Measurements from ENCODE around the gene ARAP3. TPM values are rescaled to one million over a fixed set of nuclear protein-coding genes. Genes with fewer than 3 reads are reported as not detected.
"Not testable (repeated sequence)": the region's sequence is repeated elsewhere in the genome, so short reads cannot be mapped to it uniquely, and the experiment has no call there.

ARAP3 gene, protein sequence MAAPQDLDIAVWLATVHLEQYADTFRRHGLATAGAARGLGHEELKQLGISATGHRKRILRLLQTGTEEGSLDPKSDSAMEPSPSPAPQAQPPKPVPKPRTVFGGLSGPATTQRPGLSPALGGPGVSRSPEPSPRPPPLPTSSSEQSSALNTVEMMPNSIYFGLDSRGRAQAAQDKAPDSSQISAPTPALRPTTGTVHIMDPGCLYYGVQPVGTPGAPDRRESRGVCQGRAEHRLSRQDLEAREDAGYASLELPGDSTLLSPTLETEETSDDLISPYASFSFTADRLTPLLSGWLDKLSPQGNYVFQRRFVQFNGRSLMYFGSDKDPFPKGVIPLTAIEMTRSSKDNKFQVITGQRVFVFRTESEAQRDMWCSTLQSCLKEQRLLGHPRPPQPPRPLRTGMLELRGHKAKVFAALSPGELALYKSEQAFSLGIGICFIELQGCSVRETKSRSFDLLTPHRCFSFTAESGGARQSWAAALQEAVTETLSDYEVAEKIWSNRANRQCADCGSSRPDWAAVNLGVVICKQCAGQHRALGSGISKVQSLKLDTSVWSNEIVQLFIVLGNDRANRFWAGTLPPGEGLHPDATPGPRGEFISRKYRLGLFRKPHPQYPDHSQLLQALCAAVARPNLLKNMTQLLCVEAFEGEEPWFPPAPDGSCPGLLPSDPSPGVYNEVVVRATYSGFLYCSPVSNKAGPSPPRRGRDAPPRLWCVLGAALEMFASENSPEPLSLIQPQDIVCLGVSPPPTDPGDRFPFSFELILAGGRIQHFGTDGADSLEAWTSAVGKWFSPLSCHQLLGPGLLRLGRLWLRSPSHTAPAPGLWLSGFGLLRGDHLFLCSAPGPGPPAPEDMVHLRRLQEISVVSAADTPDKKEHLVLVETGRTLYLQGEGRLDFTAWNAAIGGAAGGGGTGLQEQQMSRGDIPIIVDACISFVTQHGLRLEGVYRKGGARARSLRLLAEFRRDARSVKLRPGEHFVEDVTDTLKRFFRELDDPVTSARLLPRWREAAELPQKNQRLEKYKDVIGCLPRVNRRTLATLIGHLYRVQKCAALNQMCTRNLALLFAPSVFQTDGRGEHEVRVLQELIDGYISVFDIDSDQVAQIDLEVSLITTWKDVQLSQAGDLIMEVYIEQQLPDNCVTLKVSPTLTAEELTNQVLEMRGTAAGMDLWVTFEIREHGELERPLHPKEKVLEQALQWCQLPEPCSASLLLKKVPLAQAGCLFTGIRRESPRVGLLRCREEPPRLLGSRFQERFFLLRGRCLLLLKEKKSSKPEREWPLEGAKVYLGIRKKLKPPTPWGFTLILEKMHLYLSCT (N-terminal part only)
- total RNA-seq = 10 to 100 TPM in 1 of 2 donors, 1 to 10 TPM in 1; 7.1 to 19.6 TPM

- ATAC-seq (replicated peaks) = peak; percentile 88
- peaks cover 3% of the 10 kb centered on the region for H3K27me3 Mint-ChIP-seq
- peak within 1 kb of the TSS; percentile 87 for H3K27ac Mint-ChIP-seq
Measured at GRCh38 chr5:141681695-141682641, at the start of gene ARAP3. Gene ARAP3 (minus strand): TSS chr5:141682230. CDS start chr5:141680486, 1,744 bp downstream.

GRCh38 chr5:141729387-141730006, 47.5 kb upstream of the ARAP3 start:
- Mint-ChIP-seq H3K9me3 (no peaks in the 10 kb centered on the region), H3K27me3 (peaks cover 24% of the 10 kb centered on the region), H3K36me3 (ENCODE audit: low read depth) (no peaks in the 10 kb centered on the region), H3K4me1 (no peaks in the 10 kb centered on the region), H3K27ac (no peak overlapping the region), H3K4me3 (no peak overlapping the region)
- ATAC-seq (replicated peaks) = no peak

More at GRCh38 chr5:141681695-141682641, at the start of gene ARAP3:
- peaks cover 12% of the 10 kb centered on the region for H3K4me1 Mint-ChIP-seq
- H3K36me3 Mint-ChIP-seq (ENCODE audit: low read depth) = no peaks in the 10 kb centered on the region
- H3K4me3 Mint-ChIP-seq = peak within 1 kb of the TSS; percentile 86
- H3K9me3 Mint-ChIP-seq = no peaks in the 10 kb centered on the region

DNA sequence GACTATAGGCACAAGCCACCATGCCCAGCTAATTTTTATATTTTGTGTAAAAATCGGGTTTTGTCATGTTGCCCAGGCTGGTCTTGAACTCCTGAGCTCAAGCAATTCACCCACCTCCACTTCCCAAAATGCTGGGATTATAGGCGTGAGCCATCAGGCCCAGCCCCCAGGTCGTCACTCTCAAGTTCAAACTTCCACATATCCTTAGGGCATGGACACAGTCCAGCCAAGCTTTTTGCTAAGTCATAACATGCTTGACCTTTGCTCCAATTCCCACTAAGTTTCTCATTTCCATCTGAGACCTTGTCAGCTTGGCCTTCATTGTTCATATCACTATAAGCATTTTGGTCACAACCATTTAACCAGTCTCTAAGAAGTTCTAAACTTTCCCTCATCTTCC, 43.9 kb upstream of the ARAP3 start:
- no peak overlapping the region for H3K27ac Mint-ChIP-seq
- H3K4me1 Mint-ChIP-seq = no peaks in the 10 kb centered on the region
- no peak overlapping the region for H3K4me3 Mint-ChIP-seq
- H3K27me3 Mint-ChIP-seq = peaks cover 11% of the 10 kb centered on the region
- ATAC-seq (replicated peaks) = no peak
- no peaks in the 10 kb centered on the region for H3K9me3 Mint-ChIP-seq
- H3K36me3 Mint-ChIP-seq (ENCODE audit: low read depth) = no peaks in the 10 kb centered on the region

DNA sequence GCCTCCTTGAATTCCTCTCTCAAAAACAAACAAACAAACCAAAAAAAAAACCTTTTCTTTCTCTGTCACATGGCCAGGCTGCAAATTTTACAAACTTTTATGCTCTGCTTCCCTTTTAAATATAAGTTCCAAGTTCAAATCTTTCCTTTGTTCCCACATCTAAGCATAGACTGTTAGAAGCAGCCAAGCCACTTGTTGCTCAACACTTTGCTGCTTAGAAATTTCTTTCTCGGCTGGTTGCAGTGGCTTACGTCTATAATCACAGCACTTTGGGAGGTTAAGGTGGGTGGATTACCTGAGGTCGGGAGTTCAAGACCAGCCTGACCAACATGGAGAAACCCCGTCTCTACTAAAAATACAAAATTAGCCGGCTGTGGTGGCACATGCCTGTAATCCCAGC, 43.1 kb upstream of the ARAP3 start:
- H3K27me3 Mint-ChIP-seq; H3K36me3 Mint-ChIP-seq (ENCODE audit: low read depth); ATAC-seq (replicated peaks); H3K4me1 Mint-ChIP-seq; H3K27ac Mint-ChIP-seq; H3K4me3 Mint-ChIP-seq; H3K9me3 Mint-ChIP-seq: not testable (repeated sequence)

DNA sequence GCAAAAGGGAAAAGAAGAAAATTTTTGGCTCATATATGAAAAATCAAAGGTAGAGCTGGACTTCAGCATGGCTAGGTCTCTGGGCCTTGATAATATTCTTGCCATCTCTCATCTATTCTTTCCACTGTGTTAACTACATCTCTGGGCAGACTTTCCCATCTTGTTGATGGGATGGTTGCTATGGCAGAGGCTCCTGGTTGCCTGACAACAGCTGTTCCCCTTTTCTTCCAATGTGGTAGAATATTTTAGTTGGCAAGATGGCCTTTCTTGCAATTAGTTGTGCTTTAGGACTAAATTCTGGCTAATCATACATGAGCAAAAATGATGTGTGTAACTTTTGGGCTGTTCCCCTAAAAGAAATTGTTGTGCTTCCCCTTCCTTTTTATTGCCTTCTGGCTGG, 40.2 kb upstream of the ARAP3 start:
- no peak overlapping the region for H3K27ac Mint-ChIP-seq
- H3K4me3 Mint-ChIP-seq = no peak overlapping the region
- no peaks in the 10 kb centered on the region for H3K36me3 Mint-ChIP-seq (ENCODE audit: low read depth)
- H3K9me3 Mint-ChIP-seq = no peaks in the 10 kb centered on the region
- no peak for ATAC-seq (replicated peaks)
- H3K4me1 Mint-ChIP-seq = no peaks in the 10 kb centered on the region
- H3K27me3 Mint-ChIP-seq = no peaks in the 10 kb centered on the region

DNA sequence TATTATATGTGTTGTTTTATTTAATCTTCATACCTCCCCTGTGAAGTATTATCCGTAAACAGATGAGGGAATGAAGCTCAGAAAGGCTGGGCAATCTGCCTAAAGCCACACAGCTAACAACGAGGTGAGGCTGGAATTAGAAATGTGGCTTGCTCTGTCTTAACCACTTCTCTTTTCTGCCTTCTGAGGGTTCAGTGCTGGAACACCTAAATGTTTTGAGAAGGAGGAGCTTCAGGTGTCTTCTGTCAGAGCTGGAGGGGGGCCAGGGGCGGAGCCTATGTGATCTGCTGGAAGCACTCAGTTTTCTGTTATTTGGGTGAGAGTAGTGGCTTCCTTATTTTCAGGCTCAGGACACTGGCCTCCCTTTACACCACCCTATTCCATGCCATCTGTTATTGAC, 35.0 kb upstream of the ARAP3 start:
- no peaks in the 10 kb centered on the region for H3K36me3 Mint-ChIP-seq (ENCODE audit: low read depth)
- no peaks in the 10 kb centered on the region for H3K4me1 Mint-ChIP-seq
- H3K27ac Mint-ChIP-seq = no peak overlapping the region

GRCh38 chr5:141716468-141716867, 34.4 kb upstream of the ARAP3 start:
- Mint-ChIP-seq H3K36me3 (ENCODE audit: low read depth) (no peaks in the 10 kb centered on the region), H3K4me3 (no peak overlapping the region), H3K9me3 (no peaks in the 10 kb centered on the region), H3K27ac (no peak overlapping the region), H3K4me1 (no peaks in the 10 kb centered on the region), H3K27me3 (peaks cover 3% of the 10 kb centered on the region)
- no peak for ATAC-seq (replicated peaks)

More for the DNA sequence above, 35.0 kb upstream of the ARAP3 start:
- peaks cover 3% of the 10 kb centered on the region for H3K27me3 Mint-ChIP-seq
- H3K4me3 Mint-ChIP-seq = no peak overlapping the region
- no peaks in the 10 kb centered on the region for H3K9me3 Mint-ChIP-seq
- ATAC-seq (replicated peaks) = no peak

DNA sequence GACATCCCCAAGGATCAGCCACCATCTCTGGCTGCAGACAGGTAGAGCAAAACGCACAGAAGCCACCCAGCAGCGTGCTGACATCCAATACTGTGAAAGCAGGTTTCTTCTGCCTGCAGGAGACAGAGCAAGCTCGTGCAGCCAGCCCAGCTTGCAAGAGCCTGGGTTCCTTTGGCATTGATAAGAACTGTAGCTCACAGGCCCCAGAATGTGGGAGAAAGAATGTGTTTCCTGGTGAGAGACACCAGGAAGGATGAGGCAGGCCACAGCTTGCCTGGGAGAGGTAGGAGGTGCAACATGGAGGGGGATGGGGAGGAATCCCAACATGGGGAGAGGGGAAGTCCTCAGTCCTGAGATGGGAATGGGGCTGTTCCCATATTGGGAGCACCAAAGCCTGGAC, 34.0 kb upstream of the ARAP3 start:
- no peaks in the 10 kb centered on the region for H3K36me3 Mint-ChIP-seq (ENCODE audit: low read depth)
- H3K27me3 Mint-ChIP-seq = peaks cover 3% of the 10 kb centered on the region
- no peak for ATAC-seq (replicated peaks)
- H3K4me3 Mint-ChIP-seq = no peak overlapping the region
- H3K27ac Mint-ChIP-seq = no peak overlapping the region
- H3K9me3 Mint-ChIP-seq = no peaks in the 10 kb centered on the region
- no peaks in the 10 kb centered on the region for H3K4me1 Mint-ChIP-seq

GRCh38 chr5:141715346-141715905, 33.4 kb upstream of the ARAP3 start:
- Mint-ChIP-seq H3K36me3 (ENCODE audit: low read depth) (no peaks in the 10 kb centered on the region), H3K27ac (no peak overlapping the region), H3K27me3 (peaks cover 3% of the 10 kb centered on the region), H3K4me1 (no peaks in the 10 kb centered on the region), H3K9me3 (no peaks in the 10 kb centered on the region), H3K4me3 (no peak overlapping the region)
- ATAC-seq (replicated peaks) = no peak

DNA sequence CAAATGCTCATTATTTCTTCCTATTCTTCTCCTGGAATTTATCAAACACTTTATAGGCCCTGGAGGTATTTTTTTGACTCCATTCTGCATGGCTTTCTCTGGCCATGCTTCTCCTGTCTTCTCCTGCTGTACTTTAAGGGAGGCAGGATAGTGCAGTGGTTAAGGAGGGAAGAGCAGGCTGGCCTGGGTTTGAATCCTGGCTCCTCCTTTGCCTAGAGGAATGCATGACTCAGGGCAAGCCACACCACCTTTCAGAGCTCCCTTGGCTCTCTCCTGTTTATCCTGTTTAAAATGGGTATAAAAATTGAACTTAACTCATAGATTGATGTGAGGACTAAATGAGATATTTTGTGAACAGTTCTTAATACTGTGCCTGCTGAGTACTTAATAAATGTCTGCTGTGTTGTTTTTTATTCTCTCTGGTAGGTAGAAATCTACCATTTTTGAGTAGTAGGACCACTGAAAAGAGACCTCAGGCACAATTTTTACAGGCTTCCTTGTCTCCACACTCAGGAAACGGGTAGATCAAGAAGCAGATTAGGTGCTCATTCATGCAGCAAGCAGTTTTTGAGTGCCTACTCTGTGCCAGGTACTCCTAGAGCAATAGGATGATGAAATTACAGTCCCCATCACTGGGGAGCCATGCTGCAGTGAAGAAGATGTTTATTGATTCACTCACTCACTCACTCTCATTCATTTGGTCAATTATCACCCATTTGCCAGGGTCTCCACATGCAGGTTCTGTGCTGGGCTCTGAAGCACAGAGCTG, 32.7 kb upstream of the ARAP3 start:
- no peaks in the 10 kb centered on the region for H3K4me1 Mint-ChIP-seq
- no peaks in the 10 kb centered on the region for H3K36me3 Mint-ChIP-seq (ENCODE audit: low read depth)
- no peaks in the 10 kb centered on the region for H3K9me3 Mint-ChIP-seq
- H3K4me3 Mint-ChIP-seq = no peak overlapping the region
- peaks cover 3% of the 10 kb centered on the region for H3K27me3 Mint-ChIP-seq
- ATAC-seq (replicated peaks) = no peak
- no peak overlapping the region for H3K27ac Mint-ChIP-seq

GRCh38 chr5:141713616-141714309, 31.7 kb upstream of the ARAP3 start:
- no peaks in the 10 kb centered on the region for H3K9me3 Mint-ChIP-seq

GRCh38 chr5:141711687-141712086, 29.7 kb upstream of the ARAP3 start:
- Mint-ChIP-seq H3K27me3 (peaks cover 3% of the 10 kb centered on the region), H3K4me3 (no peak overlapping the region), H3K36me3 (ENCODE audit: low read depth) (no peaks in the 10 kb centered on the region), H3K9me3 (no peaks in the 10 kb centered on the region), H3K4me1 (no peaks in the 10 kb centered on the region), H3K27ac (no peak overlapping the region)
- no peak for ATAC-seq (replicated peaks)

More at GRCh38 chr5:141713616-141714309, 31.7 kb upstream of the ARAP3 start:
- Mint-ChIP-seq H3K4me1 (no peaks in the 10 kb centered on the region), H3K4me3 (no peak overlapping the region), H3K27ac (no peak overlapping the region), H3K27me3 (peaks cover 3% of the 10 kb centered on the region), H3K36me3 (ENCODE audit: low read depth) (no peaks in the 10 kb centered on the region)
- ATAC-seq (replicated peaks) = no peak

All from activated T-helper 17 cell treated with anti-CD3 and anti-CD28 coated beads, Interleukin-2, amount 50 U/mL, for 72 hours (primary cell).